BJ (cell line): ENCODE data around the gene DPY19L1. TPM values are rescaled to one million over a fixed set of nuclear protein-coding genes. Genes with fewer than 3 reads are reported as not detected.

Experiments used
- CTCF ChIA-PET: fragments of 350-600 bp; formaldehyde crosslinking; extraction: SDS; loops from one replicate; lab custom pipeline; 2021; ENCODE audit warnings: antibody characterized with exemption, inconsistent platforms; lab: Yijun Ruan, JAX
- POLR2A ChIA-PET: fragments of 300-600 bp; sonication (Branson Sonifier 250); formaldehyde crosslinking; extraction: SDS; loops from one replicate; lab custom pipeline; 2021; ENCODE audit warnings: antibody characterized with exemption; lab: Charles Lee
- DNase-seq: peaks from one replicate; pipeline ENCODE4 v3.0.0-alpha.2; 2011; ENCODE audit warnings: low read depth
- H3K27me3 ChIP-seq: 2 replicates; pipeline ENCODE4 v1.6.0; 2011; ENCODE audit warnings: low read length; ENCODE audit not compliant: control insufficient read depth, insufficient read depth
- H3K36me3 ChIP-seq: 2 replicates; pipeline ENCODE4 v1.5.1; 2011; ENCODE audit warnings: low read length; ENCODE audit not compliant: control insufficient read depth, insufficient read depth
- H3K4me3 ChIP-seq: 2 replicates; pipeline ENCODE4 v1.5.1; 2011; ENCODE audit warnings: low read depth, mild to moderate bottlenecking, control low read depth, low read length
- CTCF ChIP-seq: IDR thresholded peaks from 2 replicates; pipeline ENCODE4 v1.5.1; 2011; ENCODE audit warnings: low read depth, mild to moderate bottlenecking, control low read depth, inconsistent platforms, low read length, moderate library complexity; ENCODE audit not compliant: insufficient read depth
- polyA plus RNA-seq: library from polyadenylated mRNA; depleted of rRNA; stranded (reverse); fragments of >200 nt; gene quantifications from 2 replicates; pipeline ENCODE4 v1.2.3, GENCODE V29; 2011

Gene DPY19L1
- polyA plus RNA-seq, 1 experiment, result 10.2 TPM

GRCh38 chr7:35019179-35019729, 18.0 kb downstream of the DPY19L1 start:
- CTCF ChIA-PET, result no interaction called here
- TF ChIP-seq CTCF, result no peak
- no peak for DNase-seq
- Histone ChIP-seq H3K36me3 (no peaks in the 10 kb centered on the region), H3K27me3 (no peaks in the 10 kb centered on the region), H3K4me3 (no peak overlapping the region)
- POLR2A ChIA-PET, result no interaction called here

GRCh38 chr7:35015346-35015859, 21.9 kb downstream of the DPY19L1 start:
- no peaks in the 10 kb centered on the region for H3K27me3 ChIP-seq
- ChIA-PET POLR2A (no interaction called here), CTCF (no interaction called here)
- no peak for TF ChIP-seq CTCF
- DNase-seq, result no peak
- no peak overlapping the region for H3K4me3 ChIP-seq
- peaks cover 3% of the 10 kb centered on the region; the same call in 1 of the 2 replicates for H3K36me3 ChIP-seq

- peaks cover 3% of the 10 kb centered on the region; the same call in 1 of the 2 replicates for H3K36me3 ChIP-seq
- DNase-seq, result no peak
- ChIA-PET CTCF (no interaction called here), POLR2A (no interaction called here)
- H3K4me3 ChIP-seq, result no peak overlapping the region
- no peaks in the 10 kb centered on the region for H3K27me3 ChIP-seq
- no peak for TF ChIP-seq CTCF
These were observed 25.1 kb downstream of the DPY19L1 start for GRCh38 chr7:35012160-35012559.

- POLR2A ChIA-PET, result no interaction called here
- no peak for TF ChIP-seq CTCF
- Histone ChIP-seq H3K4me3 (no peak overlapping the region), H3K36me3 (peaks cover 3% of the 10 kb centered on the region; the same call in 1 of the 2 replicates), H3K27me3 (no peaks in the 10 kb centered on the region)
- no peak for DNase-seq
- CTCF ChIA-PET, result no interaction called here
These were observed 26.2 kb downstream of the DPY19L1 start for GRCh38 chr7:35011085-35011484.

- ChIA-PET CTCF (no interaction called here), POLR2A (no interaction called here)
- DNase-seq, result no peak
- no peak overlapping the region for H3K4me3 ChIP-seq
- H3K27me3 ChIP-seq, result no peaks in the 10 kb centered on the region
- H3K36me3 ChIP-seq, result peaks cover 3% of the 10 kb centered on the region; the same call in 1 of the 2 replicates
- TF ChIP-seq CTCF, result no peak
These were observed 29.5 kb downstream of the DPY19L1 start for GRCh38 chr7:35007768-35008167.
